GM12878 (cell line): ENCODE measurements around the gene TRAT1. TPM values are rescaled to one million over a fixed set of nuclear protein-coding genes. Genes with fewer than 3 reads are reported as not detected.

Source experiments
- ATF7 ChIP-seq: fragments of 450-650 bp; IDR thresholded peaks from 2 replicates; pipeline ENCODE4 v1.6.1; 2016; ENCODE audit warnings: low read depth, mild to moderate bottlenecking
- JUND ChIP-seq: IDR thresholded peaks from 2 replicates; pipeline ENCODE4 v1.6.1; 2012; ENCODE audit warnings: low read depth, mild to moderate bottlenecking, low read length, improper control_type of control experiment, moderate library complexity
- PML ChIP-seq: IDR thresholded peaks from 2 replicates; pipeline ENCODE4 v1.6.1; 2012; ENCODE audit warnings: low read length, inconsistent platforms
- POLR2AphosphoS2 ChIP-seq: IDR thresholded peaks from 2 replicates; pipeline ENCODE4 v1.6.1; 2011; ENCODE audit warnings: low read depth, mild to moderate bottlenecking, low read length, improper control_type of control experiment, moderate library complexity
- SRF ChIP-seq, 2 experiments: IDR thresholded peaks; 2 replicates each; pipeline ENCODE4 v1.6.1; 2011; ENCODE audit warnings: low read depth in 2 of 2, low read length in 2 of 2, mild to moderate bottlenecking in 1 of 2, moderate library complexity in 1 of 2
- ZNF622 ChIP-seq: fragments of 450-650 bp; IDR thresholded peaks from 2 replicates; pipeline ENCODE4 v1.6.1; 2017; ENCODE audit warnings: mild to moderate bottlenecking, inconsistent platforms
- polyA plus RNA-seq, 11 experiments: library from polyadenylated mRNA; depleted of rRNA in 4 of 11; unstranded in 6 of 11; stranded (reverse) in 5 of 11; fragments of >200 nt; fragmentation: Nextera tagmentation in 4 of 11; fragmentation: Illumina TruSeq in 1 of 11; extraction: Ambion mirVana in 4 of 11; extraction: Trizol in 1 of 11; gene quantifications; 1 replicate in 1 of 11; 2 replicates in 10 of 11; pipeline versions ENCODE4 v1.2.1 to v1.2.3, GENCODE V29; 2011 to 2016; ENCODE audit warnings: inconsistent platforms in 2 of 11, missing spikeins in 2 of 11, low read depth in 1 of 11
- total RNA-seq, 4 experiments: library from RNA; depleted of rRNA in 3 of 4; stranded (reverse); fragments of >200 nt in 3 of 4; fragmentation: Illumina TruSeq in 1 of 4; extraction: Trizol in 1 of 4; gene quantifications; 2 replicates each; pipeline versions ENCODE4 v1.2.1 to v1.2.3, GENCODE V29; 2013 to 2021
- TF ChIP-seq, protein P1 (sequence below): IDR thresholded peaks from 2 replicates; pipeline ENCODE4 v1.6.1; 2012; ENCODE audit warnings: improper control_type of control experiment, low read depth, low read length; ENCODE audit not compliant: insufficient replicate concordance
- TF ChIP-seq, protein P2 (sequence below): fragments of 450-650 bp; IDR thresholded peaks from 2 replicates; pipeline ENCODE4 v1.6.1; 2017; ENCODE audit warnings: mild to moderate bottlenecking, moderate library complexity
- TF ChIP-seq, protein P3 (sequence below): IDR thresholded peaks from 2 replicates; pipeline ENCODE4 v1.6.1; 2011; ENCODE audit warnings: borderline replicate concordance, low read depth, mild to moderate bottlenecking, moderate library complexity, low read length; ENCODE audit not compliant: insufficient read depth, poor library complexity, severe bottlenecking

TRAT1 gene
- total and polyA plus RNA-seq, 10 of the 15 experiments (the other 5 are each of a cell fraction or from before 2014, with no cell fraction given): 0.11 to 1.5 (median 0.18) TPM; not detected in 2

DNA sequence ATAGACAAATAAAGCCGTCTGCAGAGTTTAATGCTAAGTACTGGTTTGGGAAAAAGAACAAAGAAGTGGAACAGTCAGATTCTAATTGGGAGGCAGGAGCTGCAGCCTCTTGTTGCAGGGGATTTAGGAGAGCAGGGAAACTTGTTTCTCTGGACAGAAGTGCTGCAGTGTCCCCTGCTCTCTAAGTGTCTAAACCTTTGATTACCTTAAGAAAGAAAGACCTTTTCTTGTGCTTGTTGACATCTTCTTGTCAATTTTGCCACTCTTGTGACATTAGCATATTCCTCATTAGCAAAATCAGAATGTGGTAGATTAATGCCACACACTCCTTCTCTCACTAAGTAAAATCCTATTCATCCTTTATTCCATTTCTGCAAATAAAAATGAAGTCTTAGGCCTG is 38.8 kb downstream of the TRAT1 start (continued):
- TF ChIP-seq, protein P1, sequence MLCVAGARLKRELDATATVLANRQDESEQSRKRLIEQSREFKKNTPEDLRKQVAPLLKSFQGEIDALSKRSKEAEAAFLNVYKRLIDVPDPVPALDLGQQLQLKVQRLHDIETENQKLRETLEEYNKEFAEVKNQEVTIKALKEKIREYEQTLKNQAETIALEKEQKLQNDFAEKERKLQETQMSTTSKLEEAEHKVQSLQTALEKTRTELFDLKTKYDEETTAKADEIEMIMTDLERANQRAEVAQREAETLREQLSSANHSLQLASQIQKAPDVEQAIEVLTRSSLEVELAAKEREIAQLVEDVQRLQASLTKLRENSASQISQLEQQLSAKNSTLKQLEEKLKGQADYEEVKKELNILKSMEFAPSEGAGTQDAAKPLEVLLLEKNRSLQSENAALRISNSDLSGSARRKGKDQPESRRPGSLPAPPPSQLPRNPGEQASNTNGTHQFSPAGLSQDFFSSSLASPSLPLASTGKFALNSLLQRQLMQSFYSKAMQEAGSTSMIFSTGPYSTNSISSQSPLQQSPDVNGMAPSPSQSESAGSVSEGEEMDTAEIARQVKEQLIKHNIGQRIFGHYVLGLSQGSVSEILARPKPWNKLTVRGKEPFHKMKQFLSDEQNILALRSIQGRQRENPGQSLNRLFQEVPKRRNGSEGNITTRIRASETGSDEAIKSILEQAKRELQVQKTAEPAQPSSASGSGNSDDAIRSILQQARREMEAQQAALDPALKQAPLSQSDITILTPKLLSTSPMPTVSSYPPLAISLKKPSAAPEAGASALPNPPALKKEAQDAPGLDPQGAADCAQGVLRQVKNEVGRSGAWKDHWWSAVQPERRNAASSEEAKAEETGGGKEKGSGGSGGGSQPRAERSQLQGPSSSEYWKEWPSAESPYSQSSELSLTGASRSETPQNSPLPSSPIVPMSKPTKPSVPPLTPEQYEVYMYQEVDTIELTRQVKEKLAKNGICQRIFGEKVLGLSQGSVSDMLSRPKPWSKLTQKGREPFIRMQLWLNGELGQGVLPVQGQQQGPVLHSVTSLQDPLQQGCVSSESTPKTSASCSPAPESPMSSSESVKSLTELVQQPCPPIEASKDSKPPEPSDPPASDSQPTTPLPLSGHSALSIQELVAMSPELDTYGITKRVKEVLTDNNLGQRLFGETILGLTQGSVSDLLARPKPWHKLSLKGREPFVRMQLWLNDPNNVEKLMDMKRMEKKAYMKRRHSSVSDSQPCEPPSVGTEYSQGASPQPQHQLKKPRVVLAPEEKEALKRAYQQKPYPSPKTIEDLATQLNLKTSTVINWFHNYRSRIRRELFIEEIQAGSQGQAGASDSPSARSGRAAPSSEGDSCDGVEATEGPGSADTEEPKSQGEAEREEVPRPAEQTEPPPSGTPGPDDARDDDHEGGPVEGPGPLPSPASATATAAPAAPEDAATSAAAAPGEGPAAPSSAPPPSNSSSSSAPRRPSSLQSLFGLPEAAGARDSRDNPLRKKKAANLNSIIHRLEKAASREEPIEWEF: no peak
- TF ChIP-seq PML (no peak), JUND (no peak), SRF (IDR thresholded peaks at IDR 0.05; ENCODE audit: low read depth in 2 of 2, low read length in 2 of 2) (no peak), ATF7 (no peak), ZNF622 (no peak), POLR2AphosphoS2 (no peak)
- TF ChIP-seq, protein P2, sequence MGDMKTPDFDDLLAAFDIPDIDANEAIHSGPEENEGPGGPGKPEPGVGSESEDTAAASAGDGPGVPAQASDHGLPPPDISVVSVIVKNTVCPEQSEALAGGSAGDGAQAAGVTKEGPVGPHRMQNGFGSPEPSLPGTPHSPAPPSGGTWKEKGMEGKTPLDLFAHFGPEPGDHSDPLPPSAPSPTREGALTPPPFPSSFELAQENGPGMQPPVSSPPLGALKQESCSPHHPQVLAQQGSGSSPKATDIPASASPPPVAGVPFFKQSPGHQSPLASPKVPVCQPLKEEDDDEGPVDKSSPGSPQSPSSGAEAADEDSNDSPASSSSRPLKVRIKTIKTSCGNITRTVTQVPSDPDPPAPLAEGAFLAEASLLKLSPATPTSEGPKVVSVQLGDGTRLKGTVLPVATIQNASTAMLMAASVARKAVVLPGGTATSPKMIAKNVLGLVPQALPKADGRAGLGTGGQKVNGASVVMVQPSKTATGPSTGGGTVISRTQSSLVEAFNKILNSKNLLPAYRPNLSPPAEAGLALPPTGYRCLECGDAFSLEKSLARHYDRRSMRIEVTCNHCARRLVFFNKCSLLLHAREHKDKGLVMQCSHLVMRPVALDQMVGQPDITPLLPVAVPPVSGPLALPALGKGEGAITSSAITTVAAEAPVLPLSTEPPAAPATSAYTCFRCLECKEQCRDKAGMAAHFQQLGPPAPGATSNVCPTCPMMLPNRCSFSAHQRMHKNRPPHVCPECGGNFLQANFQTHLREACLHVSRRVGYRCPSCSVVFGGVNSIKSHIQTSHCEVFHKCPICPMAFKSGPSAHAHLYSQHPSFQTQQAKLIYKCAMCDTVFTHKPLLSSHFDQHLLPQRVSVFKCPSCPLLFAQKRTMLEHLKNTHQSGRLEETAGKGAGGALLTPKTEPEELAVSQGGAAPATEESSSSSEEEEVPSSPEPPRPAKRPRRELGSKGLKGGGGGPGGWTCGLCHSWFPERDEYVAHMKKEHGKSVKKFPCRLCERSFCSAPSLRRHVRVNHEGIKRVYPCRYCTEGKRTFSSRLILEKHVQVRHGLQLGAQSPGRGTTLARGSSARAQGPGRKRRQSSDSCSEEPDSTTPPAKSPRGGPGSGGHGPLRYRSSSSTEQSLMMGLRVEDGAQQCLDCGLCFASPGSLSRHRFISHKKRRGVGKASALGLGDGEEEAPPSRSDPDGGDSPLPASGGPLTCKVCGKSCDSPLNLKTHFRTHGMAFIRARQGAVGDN: no peak
- TF ChIP-seq, protein P3, sequence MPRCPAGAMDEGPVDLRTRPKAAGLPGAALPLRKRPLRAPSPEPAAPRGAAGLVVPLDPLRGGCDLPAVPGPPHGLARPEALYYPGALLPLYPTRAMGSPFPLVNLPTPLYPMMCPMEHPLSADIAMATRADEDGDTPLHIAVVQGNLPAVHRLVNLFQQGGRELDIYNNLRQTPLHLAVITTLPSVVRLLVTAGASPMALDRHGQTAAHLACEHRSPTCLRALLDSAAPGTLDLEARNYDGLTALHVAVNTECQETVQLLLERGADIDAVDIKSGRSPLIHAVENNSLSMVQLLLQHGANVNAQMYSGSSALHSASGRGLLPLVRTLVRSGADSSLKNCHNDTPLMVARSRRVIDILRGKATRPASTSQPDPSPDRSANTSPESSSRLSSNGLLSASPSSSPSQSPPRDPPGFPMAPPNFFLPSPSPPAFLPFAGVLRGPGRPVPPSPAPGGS: no peak
